Omental fat pad (tissue), 4 donors: ENCODE measurements around the gene BRCA2. TPM values are rescaled to one million over a fixed set of nuclear protein-coding genes. Genes with fewer than 3 reads are reported as not detected.

Experiments
- ATAC-seq: fragments of 150-250 bp; one replicate; pipeline ENCODE4 v1.9.1; 2016; ENCODE audit warnings: mild to moderate bottlenecking, moderate library complexity; ENCODE audit not compliant: low FRiP score
- DNase-seq: peaks from one replicate; pipeline ENCODE4 v3.0.0-alpha.2; 2019; ENCODE audit warnings: low spot score
- CTCF ChIP-seq, 3 donors: fragments of 450-650 bp; IDR thresholded peaks; one replicate each; pipeline ENCODE4 v1.5.1; 2016 to 2017; ENCODE audit warnings: antibody characterized with exemption in 3 of 3, mild to moderate bottlenecking in 3 of 3, moderate library complexity in 2 of 3
- total RNA-seq, 4 donors: library from RNA; depleted of rRNA; stranded (reverse); fragments of >200 nt; gene quantifications; one replicate each; pipeline ENCODE4 v1.1.0, GENCODE V29; 2016

BRCA2 gene
- total RNA-seq, 4 donors from 2014 or later: 2.0 to 3.3 (median 2.5) TPM

GRCh38 chr13:32415019-32415418, 99.7 kb downstream of the BRCA2 start:
- no peak for DNase-seq
- ATAC-seq: no peak
- TF ChIP-seq CTCF (IDR thresholded peaks at IDR 0.05): no peak

- TF ChIP-seq CTCF (IDR thresholded peaks at IDR 0.05): no peak
- ATAC-seq: no peak
- no peak for DNase-seq
Observed at GRCh38 chr13:32417995-32418394, 102.7 kb downstream of the BRCA2 start.

- TF ChIP-seq CTCF (IDR thresholded peaks at IDR 0.05): no peak
- no peak for ATAC-seq
- no peak for DNase-seq
Observed at GRCh38 chr13:32419862-32420261, 104.6 kb downstream of the BRCA2 start.

GRCh38 chr13:32423592-32423991, 108.3 kb downstream of the BRCA2 start:
- ATAC-seq (no peak), DNase-seq (no peak)
- no peak for TF ChIP-seq CTCF (IDR thresholded peaks at IDR 0.05)

- TF ChIP-seq CTCF (IDR thresholded peaks at IDR 0.05): no peak
- DNase-seq: no peak
- ATAC-seq: no peak
Observed at GRCh38 chr13:32425158-32425557, 109.8 kb downstream of the BRCA2 start.

- DNase-seq: no peak
- TF ChIP-seq CTCF (IDR thresholded peaks at IDR 0.05): no peak
- no peak for ATAC-seq
Observed at GRCh38 chr13:32426191-32426989, 111.1 kb downstream of the BRCA2 start.
